ENCODE measurements around the gene RNF214. TPM values are rescaled to one million over a fixed set of nuclear protein-coding genes. Genes with fewer than 3 reads are reported as not detected.
"Not testable (repeated sequence)": the region's sequence is repeated elsewhere in the genome, so short reads cannot be mapped to it uniquely, and the experiment has no call there.

Gene RNF214
- total and polyA plus RNA-seq, 2 of the 4 experiments (the other 2 are of a cell fraction), result 7.9 to 14.8 TPM

GRCh38 chr11:117327255-117327566 lies 94.7 kb downstream of the RNF214 start:
- H2AFZ ChIP-seq (replicated peaks; ENCODE audit: low read length, poor library complexity), result peak overlapping the region; percentile 94
- dilution Hi-C loops (cut with HindIII; ENCODE audit: low sequenced_read_pairs, unreplicated experiment); H3K4me1 ChIP-seq (ENCODE audit: control insufficient read depth, insufficient read depth, low read length); intact Hi-C loops (cut with micrococcal nuclease); H2AK5ac ChIP-seq (ENCODE audit: low read depth, low read length); H2AK9ac ChIP-seq (replicated peaks; ENCODE audit: low read depth, low read length, poor library complexity); H4K5ac ChIP-seq (ENCODE audit: low read depth, low read length); H3K56ac ChIP-seq (ENCODE audit: extremely low read depth, insufficient read depth, low read length); H2BK20ac ChIP-seq (ENCODE audit: low read depth, low read length); ATAC-seq (ENCODE audit: low read depth); in situ Hi-C loops (cut with MboI; ENCODE audit: low sequenced_read_pairs); H3K9ac ChIP-seq (ENCODE audit: low read depth, low read length); H4K91ac ChIP-seq (ENCODE audit: insufficient read depth, low read depth, low read length); H3K14ac ChIP-seq (replicated peaks; ENCODE audit: low read depth, low read length); DNase-seq; H3K9me3 ChIP-seq (ENCODE audit: control insufficient read depth, insufficient read depth, low read length); H3K23ac ChIP-seq (ENCODE audit: low read depth, low read length); H3K36me3 ChIP-seq (ENCODE audit: control insufficient read depth, insufficient read depth, low read length); H2BK15ac ChIP-seq (ENCODE audit: low read depth, low read length); H2BK120ac ChIP-seq (ENCODE audit: low read depth, low read length); H3K18ac ChIP-seq (ENCODE audit: low read depth, low read length); H3K9me1 ChIP-seq (ENCODE audit: insufficient read depth, low read length); H2BK5ac ChIP-seq (ENCODE audit: low read depth, low read length, poor library complexity, severe bottlenecking); BruUV-seq (replicated peaks); H4K20me1 ChIP-seq (ENCODE audit: insufficient read depth, low read length); H3K27me3 ChIP-seq (ENCODE audit: control insufficient read depth, insufficient read depth, low read length); H3K27ac ChIP-seq (ENCODE audit: insufficient read depth, low read length): not testable (repeated sequence)
- peak overlapping the region; percentile 62 for H3K4me3 ChIP-seq (ENCODE audit: insufficient read depth, low read depth, low read length)
- H3K79me1 ChIP-seq (ENCODE audit: low read depth in 1 of 2, low read length in 2 of 2), result peaks cover 13 to 30% of the 10 kb centered on the region in 2 experiments
- peak overlapping the region; percentile 35; the same call in 1 of the 2 replicates for H3K4me2 ChIP-seq (ENCODE audit: low read depth, low read length)
- 0 out of 2 replicates have a peak overlapping the region, but pooled peaks have one; percentile 40 for H3K4ac ChIP-seq (ENCODE audit: low read depth, low read length)
- H4K8ac ChIP-seq (ENCODE audit: low read depth in 2 of 2, low read length in 2 of 2), result peak overlapping the region in 1 of 2 experiments; percentile 81; a peak in 3 of 4 replicates
- POLR2A ChIA-PET (ENCODE audit: unreplicated experiment), result interaction anchor here (0.6 kb wide), 1 partner anchor 566 kb away, joined by 3 read pairs; no protein-coding TSS in a partner anchor
- CTCF ChIA-PET, result interaction anchor here (0.6 to 1.0 kb wide), 2 partner anchors 11 to 490 kb away, joined by 3 to 4 read pairs; no protein-coding TSS in a partner anchor
- 0% methylated on average over 2 of the region's 5 CpGs; no CpG with 5 or more reads in 1 of the 2 experiments for WGBS, 2 experiments (ENCODE audit: extremely low coverage in 2 of 2, insufficient read length in 1 of 2)
